Gastrocnemius medialis (tissue), 4 donors: ENCODE results near the gene ACOD1. TPM values are rescaled to one million over a fixed set of nuclear protein-coding genes. Genes with fewer than 3 reads are reported as not detected.

Experiments
- ATAC-seq, 2 donors: fragments of 150-250 bp; one replicate each; pipeline ENCODE4 v1.9.1; 2016
- DNase-seq, 2 donors: peaks; one replicate each; pipeline ENCODE4 v3.0.0-alpha.2; 2019
- H3K27ac ChIP-seq, 4 donors: fragments of 200-600 bp; sonication (generic); 1 replicate in 1 of 4; 2 replicates in 3 of 4; pipeline ENCODE4 v1.5.1; 2016 to 2018; ENCODE audit warnings: mild to moderate bottlenecking in 2 of 4, moderate library complexity in 1 of 4
- H3K27me3 ChIP-seq, 3 donors: fragments of 200-600 bp; sonication (generic) in 2 of 3; 1 replicate in 1 of 3; 2 replicates in 2 of 3; pipeline versions ENCODE4 v1.5.1 to v1.6.0; 2016 to 2019; ENCODE audit warnings: mild to moderate bottlenecking in 1 of 3, moderate library complexity in 1 of 3
- H3K36me3 ChIP-seq, 2 donors: fragments of 200-600 bp; sonication (generic) in 1 of 2; one replicate each; pipeline ENCODE4 v1.5.1; 2017 to 2018
- H3K4me1 ChIP-seq, 2 donors: fragments of 200-600 bp; sonication (generic) in 1 of 2; one replicate each; pipeline ENCODE4 v1.5.1; 2016 to 2017; ENCODE audit warnings: mild to moderate bottlenecking in 2 of 2
- H3K4me3 ChIP-seq, 4 donors: fragments of 200-600 bp; sonication (generic) in 3 of 4; 1 replicate in 1 of 4; 2 replicates in 3 of 4; pipeline ENCODE4 v1.5.1; 2016 to 2019; ENCODE audit warnings: mild to moderate bottlenecking in 2 of 4
- H3K9me3 ChIP-seq, 3 donors: fragments of 200-600 bp; sonication (generic) in 2 of 3; 1 replicate in 1 of 3; 2 replicates in 2 of 3; pipeline ENCODE4 v1.5.1; 2016 to 2019
- CTCF ChIP-seq, 5 experiments: fragments of 450-650 bp in 3 of 5; fragments of 200-600 bp in 2 of 5; sonication (generic) in 2 of 5; IDR thresholded peaks in 4 of 5; conservative IDR thresholded peaks in 1 of 5; 1 replicate in 4 of 5; 2 replicates in 1 of 5; pipeline ENCODE4 v1.5.1; 2016 to 2019; ENCODE audit warnings: antibody characterized with exemption in 5 of 5, mild to moderate bottlenecking in 3 of 5, moderate library complexity in 3 of 5
- POLR2A ChIP-seq, 2 donors: fragments of 450-650 bp; IDR thresholded peaks; one replicate each; pipeline ENCODE4 v1.6.1; 2017; ENCODE audit warnings: antibody characterized with exemption in 2 of 2, mild to moderate bottlenecking in 2 of 2, moderate library complexity in 2 of 2
- in situ Hi-C, 4 donors: fragments of 200-750 bp; cut with MboI; loops; one replicate each; pipeline versions ENCODE4 v1.15.0 to v1.8.0; 2017; ENCODE audit warnings: low sequenced_read_pairs in 4 of 4
- intact Hi-C: fragments of 100-400 bp; cut with DNase I; formaldehyde crosslinking; loops from one replicate; pipeline ENCODE4 v1.15.1; 2023; ENCODE audit warnings: low total_unique reads
- total RNA-seq, 4 donors: library from RNA; depleted of rRNA; stranded (reverse); fragments of >200 nt; gene quantifications; one replicate each; pipeline versions ENCODE4 v1.1.0 to v1.2.3, GENCODE V29; 2016

ACOD1 gene
- total RNA-seq, 4 donors from 2014 or later: not detected

DNA sequence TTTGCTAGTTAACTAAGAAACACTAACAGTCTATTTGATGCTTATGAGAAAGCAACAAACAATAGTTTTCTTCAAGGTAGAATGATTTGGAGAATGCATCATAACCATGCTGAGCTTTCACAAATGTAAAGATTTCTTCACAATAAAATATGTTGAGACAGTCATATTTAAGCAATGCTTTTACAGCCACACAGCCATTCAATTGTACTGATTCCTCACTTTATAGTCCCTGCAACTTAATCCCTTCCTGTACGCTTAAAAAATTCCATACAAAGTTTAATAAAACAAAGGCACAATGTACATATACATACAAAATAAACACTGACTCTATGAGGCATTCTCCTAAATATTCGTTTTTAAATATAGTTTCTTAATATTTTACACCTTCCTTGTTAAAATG lies 4.7 kb upstream of the ACOD1 start:
- H3K4me3 ChIP-seq: no peak overlapping the region
- H3K4me1 ChIP-seq: no peaks in the 10 kb centered on the region
- no peaks in the 10 kb centered on the region for H3K9me3 ChIP-seq
- no peaks in the 10 kb centered on the region for H3K36me3 ChIP-seq
- DNase-seq (no peak), ATAC-seq (no peak)
- no peaks in the 10 kb centered on the region for H3K27me3 ChIP-seq
- in situ Hi-C loops: no loop called here
- intact Hi-C loops: no loop called here
- no peak for TF ChIP-seq CTCF (IDR thresholded peaks at IDR 0.05 in 4 of 5, conservative IDR thresholded peaks at IDR 0.05 in 1 of 5)
- no peak for TF ChIP-seq POLR2A (IDR thresholded peaks at IDR 0.05)
- H3K27ac ChIP-seq: no peak overlapping the region

DNA sequence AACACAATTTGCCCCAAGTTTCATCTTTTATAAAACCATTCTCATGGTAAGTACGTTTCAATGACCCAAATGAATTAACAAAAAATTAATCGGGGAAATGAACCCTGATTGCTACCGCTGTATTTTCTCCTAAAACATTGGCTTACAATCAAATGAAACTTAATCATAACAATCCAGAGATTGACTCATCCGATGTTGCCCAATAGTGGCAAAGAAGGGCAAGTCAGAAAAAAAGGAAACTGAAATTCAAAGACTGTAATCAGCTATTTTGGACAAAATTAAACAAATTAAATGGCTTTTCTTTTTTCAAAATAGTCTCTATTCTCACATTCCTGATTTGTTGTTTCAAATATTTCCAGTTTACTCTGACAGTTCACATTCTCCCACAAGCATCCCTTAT lies 3.9 kb upstream of the ACOD1 start:
- in situ Hi-C loops: no loop called here
- ATAC-seq: no peak

DNA sequence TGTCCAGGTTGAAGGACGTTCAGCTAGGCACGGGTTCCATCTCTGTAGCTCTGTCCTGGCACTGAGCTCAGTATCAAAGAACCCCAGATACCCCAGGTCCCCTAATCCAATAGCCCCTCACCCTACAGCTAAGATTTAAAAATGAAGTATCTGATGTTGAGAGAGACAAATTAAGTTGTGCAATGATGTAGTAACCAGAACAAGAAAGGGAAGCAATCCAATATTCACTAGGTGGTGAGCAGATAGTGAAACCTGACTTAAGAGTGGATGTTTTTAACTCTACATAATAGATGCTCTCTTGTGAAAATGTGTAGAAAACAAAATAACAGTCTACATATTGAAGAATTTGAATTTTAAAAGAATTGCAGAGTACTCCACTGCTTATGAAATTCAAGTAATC lies 1.8 kb downstream of the ACOD1 start:
- Histone ChIP-seq H3K27me3 (no peaks in the 10 kb centered on the region), H3K4me1 (no peaks in the 10 kb centered on the region), H3K27ac (no peak overlapping the region), H3K4me3 (no peak overlapping the region), H3K9me3 (no peaks in the 10 kb centered on the region), H3K36me3 (no peaks in the 10 kb centered on the region)
- DNase-seq: no peak
- ATAC-seq: no peak
- in situ Hi-C loops (no loop called here), intact Hi-C loops (no loop called here)
- TF ChIP-seq POLR2A (IDR thresholded peaks at IDR 0.05) (no peak), CTCF (IDR thresholded peaks at IDR 0.05 in 4 of 5, conservative IDR thresholded peaks at IDR 0.05 in 1 of 5) (no peak)

More for the DNA sequence above, 3.9 kb upstream of the ACOD1 start:
- intact Hi-C loops: no loop called here
- DNase-seq: no peak
- Histone ChIP-seq H3K9me3 (no peaks in the 10 kb centered on the region), H3K4me3 (no peak overlapping the region), H3K27me3 (no peaks in the 10 kb centered on the region), H3K27ac (no peak overlapping the region), H3K36me3 (no peaks in the 10 kb centered on the region), H3K4me1 (no peaks in the 10 kb centered on the region)
- no peak for TF ChIP-seq CTCF (IDR thresholded peaks at IDR 0.05 in 4 of 5, conservative IDR thresholded peaks at IDR 0.05 in 1 of 5)
- no peak for TF ChIP-seq POLR2A (IDR thresholded peaks at IDR 0.05)

DNA sequence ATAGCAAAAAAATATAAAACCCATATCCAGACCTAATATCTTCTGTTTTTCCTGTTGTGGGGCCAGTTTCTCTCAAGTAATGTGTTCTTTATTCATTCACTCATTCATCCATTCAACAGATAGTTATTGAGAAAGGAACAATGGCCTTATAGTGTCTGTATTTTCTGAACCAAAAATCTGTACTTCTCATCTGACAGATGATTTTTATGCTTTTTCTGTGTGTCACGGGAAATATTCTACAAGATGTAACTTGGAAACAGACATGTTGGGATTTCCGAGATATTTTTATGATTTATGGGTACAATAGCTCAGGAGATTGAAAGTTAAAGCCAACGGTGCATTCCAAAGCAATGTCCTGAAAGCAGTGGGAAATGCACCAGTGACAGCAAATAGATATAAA lies 5.7 kb downstream of the ACOD1 start:
- no peaks in the 10 kb centered on the region for H3K9me3 ChIP-seq
- no peak overlapping the region for H3K27ac ChIP-seq
- in situ Hi-C loops (no loop called here), intact Hi-C loops (no loop called here)
- H3K4me1 ChIP-seq: no peaks in the 10 kb centered on the region
- no peak for ATAC-seq
- no peaks in the 10 kb centered on the region for H3K36me3 ChIP-seq
- no peak for TF ChIP-seq POLR2A (IDR thresholded peaks at IDR 0.05)
- no peak for TF ChIP-seq CTCF (IDR thresholded peaks at IDR 0.05 in 4 of 5, conservative IDR thresholded peaks at IDR 0.05 in 1 of 5)
- no peak overlapping the region for H3K4me3 ChIP-seq
- H3K27me3 ChIP-seq: no peaks in the 10 kb centered on the region
- DNase-seq: no peak

DNA sequence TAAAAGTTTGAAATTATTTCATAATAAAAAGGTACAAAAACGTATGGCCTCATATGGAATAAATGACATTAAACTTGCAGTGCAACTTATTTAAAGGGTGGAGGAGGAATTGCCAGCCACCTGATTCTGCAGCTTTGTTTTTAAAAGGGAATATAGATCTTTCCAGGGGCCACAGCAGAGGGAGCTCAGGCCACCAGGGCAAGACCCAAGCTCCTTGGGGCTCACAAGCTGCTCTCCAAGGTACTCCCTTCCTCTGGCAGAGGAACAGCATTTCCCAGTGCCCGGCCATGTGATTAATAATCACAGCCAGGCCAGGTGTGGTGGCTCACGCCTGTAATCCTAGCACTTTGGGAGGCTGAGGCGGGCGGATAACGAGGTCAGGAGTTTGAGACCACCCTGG lies 6.2 kb downstream of the ACOD1 start:
- H3K4me1 ChIP-seq: no peaks in the 10 kb centered on the region
- H3K4me3 ChIP-seq: no peak overlapping the region
- no peak for DNase-seq
- H3K36me3 ChIP-seq: no peaks in the 10 kb centered on the region
- intact Hi-C loops (no loop called here), in situ Hi-C loops (no loop called here)
- no peaks in the 10 kb centered on the region for H3K27me3 ChIP-seq
- TF ChIP-seq CTCF (IDR thresholded peaks at IDR 0.05 in 4 of 5, conservative IDR thresholded peaks at IDR 0.05 in 1 of 5) (no peak), POLR2A (IDR thresholded peaks at IDR 0.05) (no peak)
- H3K27ac ChIP-seq: no peak overlapping the region
- H3K9me3 ChIP-seq: no peaks in the 10 kb centered on the region
- ATAC-seq: no peak
